ENCODE results near the gene NCAPG.

The NCAPG gene

DNA sequence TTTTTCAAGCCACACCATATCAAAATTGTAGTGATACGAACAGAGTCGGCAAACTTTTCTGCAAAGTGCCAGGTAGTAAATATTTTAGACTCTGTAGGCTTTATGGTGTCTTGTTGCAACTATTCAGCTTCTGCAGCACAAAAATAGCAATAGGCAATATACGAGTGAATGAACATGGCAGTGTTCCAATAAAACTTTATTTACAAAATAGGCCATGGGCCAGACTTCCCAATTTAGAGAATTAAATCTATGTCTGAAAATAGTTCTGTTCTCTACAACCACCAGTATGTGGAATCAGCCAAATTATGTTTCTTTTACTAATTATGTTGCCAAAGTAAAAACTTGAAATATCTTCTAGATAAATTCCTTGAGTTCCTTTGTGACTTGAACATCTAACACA lies 56.5 kb downstream of the NCAPG start:
- no peaks in the 10 kb centered on the region for H3F3A ChIP-seq (ENCODE audit: control insufficient read depth, insufficient read depth)

DNA sequence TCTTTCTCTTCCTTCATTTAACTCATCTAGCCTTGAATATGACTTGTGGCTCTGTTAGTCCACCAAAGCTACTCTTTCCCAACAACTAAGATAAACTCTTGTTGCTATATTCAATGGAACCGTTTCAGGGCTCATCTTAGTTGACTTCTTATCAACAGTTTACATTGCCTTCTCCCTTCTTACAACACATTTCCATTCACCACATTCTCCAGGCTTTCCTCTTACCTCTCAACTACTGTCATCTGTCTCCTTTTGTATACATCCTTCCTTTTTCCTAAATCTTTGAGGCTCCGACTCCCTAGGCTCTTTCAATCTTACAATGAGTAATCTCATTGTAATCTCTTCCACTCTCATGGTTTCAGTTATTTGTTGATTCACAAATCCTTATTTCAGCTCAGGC lies 58.5 kb downstream of the NCAPG start:
- Histone ChIP-seq H3F3A (ENCODE audit: control insufficient read depth, insufficient read depth) (no peaks in the 10 kb centered on the region), H3K4me1 (ENCODE audit: control insufficient read depth, low read length) (0 out of 2 replicates have a peak, but pooled peaks cover 3% of the 10 kb centered on the region), H3K27me3 (ENCODE audit: control insufficient read depth, low read length) (no peaks in the 10 kb centered on the region), H3K9me2 (replicated peaks; ENCODE audit: control insufficient read depth, low read length) (no peaks in the 10 kb centered on the region), H3K4me3 (ENCODE audit: low read length) (no peak overlapping the region), H3K79me2 (ENCODE audit: control insufficient read depth, low read length) (no peaks in the 10 kb centered on the region), H4K20me1 (ENCODE audit: control insufficient read depth, insufficient read depth, low read depth, low read length) (no peaks in the 10 kb centered on the region), H3K9me3 (ENCODE audit: control insufficient read depth, insufficient read depth, low read length) (no peaks in the 10 kb centered on the region), H3K27ac (ENCODE audit: low read depth, low read length) (no peak overlapping the region), H3K4me2 (ENCODE audit: low read length) (no peak overlapping the region), H3K36me3 (ENCODE audit: control insufficient read depth, low read length) (no peaks in the 10 kb centered on the region)
- TF ChIP-seq, protein P1, sequence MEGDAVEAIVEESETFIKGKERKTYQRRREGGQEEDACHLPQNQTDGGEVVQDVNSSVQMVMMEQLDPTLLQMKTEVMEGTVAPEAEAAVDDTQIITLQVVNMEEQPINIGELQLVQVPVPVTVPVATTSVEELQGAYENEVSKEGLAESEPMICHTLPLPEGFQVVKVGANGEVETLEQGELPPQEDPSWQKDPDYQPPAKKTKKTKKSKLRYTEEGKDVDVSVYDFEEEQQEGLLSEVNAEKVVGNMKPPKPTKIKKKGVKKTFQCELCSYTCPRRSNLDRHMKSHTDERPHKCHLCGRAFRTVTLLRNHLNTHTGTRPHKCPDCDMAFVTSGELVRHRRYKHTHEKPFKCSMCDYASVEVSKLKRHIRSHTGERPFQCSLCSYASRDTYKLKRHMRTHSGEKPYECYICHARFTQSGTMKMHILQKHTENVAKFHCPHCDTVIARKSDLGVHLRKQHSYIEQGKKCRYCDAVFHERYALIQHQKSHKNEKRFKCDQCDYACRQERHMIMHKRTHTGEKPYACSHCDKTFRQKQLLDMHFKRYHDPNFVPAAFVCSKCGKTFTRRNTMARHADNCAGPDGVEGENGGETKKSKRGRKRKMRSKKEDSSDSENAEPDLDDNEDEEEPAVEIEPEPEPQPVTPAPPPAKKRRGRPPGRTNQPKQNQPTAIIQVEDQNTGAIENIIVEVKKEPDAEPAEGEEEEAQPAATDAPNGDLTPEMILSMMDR (IDR thresholded peaks at IDR 0.05; ENCODE audit: low read depth, low read length, poor library complexity, severe bottlenecking): no peak
- TF ChIP-seq EZH2phosphoT487 (IDR thresholded peaks at IDR 0.05; ENCODE audit: borderline replicate concordance, low read length): no peak

More for the DNA sequence above, 56.5 kb downstream of the NCAPG start:
- Histone ChIP-seq H3K79me2 (ENCODE audit: control insufficient read depth, low read length) (no peaks in the 10 kb centered on the region), H3K4me1 (ENCODE audit: control insufficient read depth, low read length) (0 out of 2 replicates have a peak, but pooled peaks cover 3% of the 10 kb centered on the region), H3K9me2 (replicated peaks; ENCODE audit: control insufficient read depth, low read length) (no peaks in the 10 kb centered on the region), H3K27ac (ENCODE audit: low read depth, low read length) (no peak overlapping the region), H3K27me3 (ENCODE audit: control insufficient read depth, low read length) (no peaks in the 10 kb centered on the region), H4K20me1 (ENCODE audit: control insufficient read depth, insufficient read depth, low read depth, low read length) (no peaks in the 10 kb centered on the region), H3K4me2 (ENCODE audit: low read length) (no peak overlapping the region), H3K9me3 (ENCODE audit: control insufficient read depth, insufficient read depth, low read length) (peaks cover under 1% of the 10 kb centered on the region; the same call in 1 of the 2 replicates), H3K4me3 (ENCODE audit: low read length) (no peak overlapping the region), H3K36me3 (ENCODE audit: control insufficient read depth, low read length) (no peaks in the 10 kb centered on the region; the same call in 1 of the 2 replicates)
- TF ChIP-seq, protein P1 (IDR thresholded peaks at IDR 0.05; ENCODE audit: low read depth, low read length, poor library complexity, severe bottlenecking): no peak

DNA sequence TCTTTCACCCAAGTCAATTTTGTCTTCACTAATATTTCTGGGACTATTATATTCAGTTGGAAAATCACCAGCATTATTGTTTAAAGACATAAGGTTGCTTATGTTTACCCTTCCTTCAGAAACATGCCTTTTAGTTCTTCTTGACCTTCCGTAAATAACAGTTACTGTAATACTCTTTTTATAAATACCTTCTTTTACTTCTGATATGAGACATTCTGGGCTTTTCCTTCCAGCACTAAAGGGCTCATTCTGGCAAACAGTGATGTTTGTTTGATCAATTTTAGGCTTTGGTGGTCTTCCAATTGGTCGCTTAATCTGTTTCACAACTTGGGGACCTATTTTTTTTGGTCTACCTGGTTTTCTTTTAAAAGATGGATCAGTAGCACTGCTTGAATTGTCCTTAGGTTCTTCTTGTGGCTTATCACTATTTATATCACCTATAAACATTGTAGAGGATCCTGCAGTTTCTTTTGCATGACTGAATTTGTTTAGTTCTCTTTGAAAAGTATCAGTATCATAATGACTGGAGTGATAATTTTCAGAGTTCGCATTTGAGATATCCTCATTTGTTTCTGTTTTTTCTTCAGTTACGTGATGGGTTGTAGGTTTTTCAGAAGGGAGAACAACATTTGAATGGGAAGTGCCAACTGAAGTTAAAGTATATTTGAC lies 64.8 kb downstream of the NCAPG start:
- Histone ChIP-seq H3K9me2 (replicated peaks; ENCODE audit: control insufficient read depth, low read length) (no peaks in the 10 kb centered on the region), H4K20me1 (ENCODE audit: control insufficient read depth, insufficient read depth, low read depth, low read length) (no peaks in the 10 kb centered on the region), H3K36me3 (ENCODE audit: control insufficient read depth, low read length) (no peaks in the 10 kb centered on the region), H3K9me3 (ENCODE audit: control insufficient read depth, insufficient read depth, low read length) (no peaks in the 10 kb centered on the region), H3K27me3 (ENCODE audit: control insufficient read depth, low read length) (no peaks in the 10 kb centered on the region), H3K4me2 (ENCODE audit: low read length) (no peak overlapping the region), H3K4me1 (ENCODE audit: control insufficient read depth, low read length) (no peaks in the 10 kb centered on the region), H3K79me2 (ENCODE audit: control insufficient read depth, low read length) (no peaks in the 10 kb centered on the region), H3F3A (ENCODE audit: control insufficient read depth, insufficient read depth) (no peaks in the 10 kb centered on the region), H3K4me3 (ENCODE audit: low read length) (no peak overlapping the region), H3K27ac (ENCODE audit: low read depth, low read length) (no peak overlapping the region)
- TF ChIP-seq, protein P1 (IDR thresholded peaks at IDR 0.05; ENCODE audit: low read depth, low read length, poor library complexity, severe bottlenecking): no peak
- TF ChIP-seq EZH2phosphoT487 (IDR thresholded peaks at IDR 0.05; ENCODE audit: borderline replicate concordance, low read length): no peak
